H1 (cell line): Measurements from ENCODE around the gene HMHB1. TPM values are rescaled to one million over a fixed set of nuclear protein-coding genes. Genes with fewer than 3 reads are reported as not detected.

Source experiments
- CTCF ChIA-PET: fragments of 300-600 bp; sonication (Branson Sonifier 250); formaldehyde crosslinking; loops from one replicate; lab custom pipeline; 2021; ENCODE audit not compliant: partially characterized antibody; lab: Charles Lee
- POLR2A ChIA-PET: fragments of 300-600 bp; sonication (Branson Sonifier 250); formaldehyde crosslinking; loops from one replicate; lab custom pipeline; 2021; ENCODE audit warnings: inconsistent platforms; ENCODE audit not compliant: partially characterized antibody; lab: Charles Lee
- DNase-seq, 2 experiments: peaks; one replicate each; pipeline versions ENCODE4 v3.0.0 to v3.0.0-alpha.2; 2010 to 2022; ENCODE audit warnings: low spot score in 2 of 2, low read depth in 1 of 2, mixed read lengths in 1 of 2
- FAIRE-seq: peaks from 2 replicates; lab custom pipeline; 2011; peaks lifted over from hg19 to GRCh38; lab: Jason Lieb, UNC
- H2AFZ ChIP-seq: 2 replicates; pipeline ENCODE4 v1.8.1; 2012; ENCODE audit warnings: low read length, inconsistent platforms
- H2AK5ac ChIP-seq: 2 replicates; pipeline ENCODE4 v1.6.1; 2013; ENCODE audit warnings: low read depth, low read length
- H2BK120ac ChIP-seq: replicated peaks from 2 replicates; pipeline ENCODE3; 2013; ENCODE audit warnings: low read depth, low read length, inconsistent platforms
- H2BK12ac ChIP-seq: 2 replicates; pipeline ENCODE4 v1.6.1; 2013; ENCODE audit warnings: low read depth, low read length
- H2BK15ac ChIP-seq: 2 replicates; pipeline ENCODE4 v1.6.1; 2013; ENCODE audit warnings: low read length
- H2BK20ac ChIP-seq: 2 replicates; pipeline ENCODE4 v1.6.1; 2013; ENCODE audit warnings: low read length
- H2BK5ac ChIP-seq: 2 replicates; pipeline ENCODE4 v1.6.1; 2013; ENCODE audit warnings: low read depth, low read length
- H3K14ac ChIP-seq: 2 replicates; pipeline ENCODE4 v1.6.1; 2013; ENCODE audit warnings: inconsistent platforms; ENCODE audit not compliant: insufficient read length
- H3K18ac ChIP-seq: 2 replicates; pipeline ENCODE4 v1.6.1; 2013; ENCODE audit warnings: low read length; ENCODE audit errors: extremely low read depth
- H3K23ac ChIP-seq: 2 replicates; pipeline ENCODE4 v1.6.1; 2013; ENCODE audit warnings: inconsistent platforms; ENCODE audit not compliant: insufficient read length
- H3K23me2 ChIP-seq: 2 replicates; pipeline ENCODE4 v1.6.1; 2013; ENCODE audit warnings: low read depth, low read length
- H3K27ac ChIP-seq: 2 replicates; pipeline ENCODE4 v1.6.1; 2011; ENCODE audit warnings: low read depth, low read length, inconsistent platforms
- H3K27me3 ChIP-seq, 4 experiments: replicated peaks in 1 of 4; 1 replicate in 1 of 4; 2 replicates in 3 of 4; pipeline versions ENCODE4 v1.6.1 to v1.8.1; 2011 to 2013; ENCODE audit warnings: low read length in 3 of 4, mild to moderate bottlenecking in 3 of 4, inconsistent platforms in 2 of 4, mixed read lengths in 2 of 4, moderate library complexity in 1 of 4; ENCODE audit not compliant: control insufficient read depth in 3 of 4, insufficient read depth in 3 of 4; ENCODE audit errors: extremely low read depth in 1 of 4
- H3K36me3 ChIP-seq, 4 experiments: 2 replicates each; pipeline versions ENCODE4 v1.6.1 to v1.8.1; 2011 to 2013; ENCODE audit warnings: mild to moderate bottlenecking in 4 of 4, low read length in 3 of 4, moderate library complexity in 2 of 4, control low read depth in 1 of 4, inconsistent platforms in 1 of 4; ENCODE audit not compliant: insufficient read depth in 4 of 4, control insufficient read depth in 2 of 4
- H3K4ac ChIP-seq: replicated peaks from 2 replicates; pipeline ENCODE3; 2013; ENCODE audit warnings: low read length, low read depth, mixed read lengths, inconsistent platforms; ENCODE audit not compliant: insufficient read length
- H3K4me1 ChIP-seq, 4 experiments: replicated peaks in 1 of 4; 1 replicate in 1 of 4; 2 replicates in 3 of 4; pipeline versions ENCODE4 v1.6.1 to v1.8.1; 2011 to 2013; ENCODE audit warnings: low read length in 3 of 4, inconsistent platforms in 2 of 4, mixed read lengths in 1 of 4; ENCODE audit not compliant: insufficient read depth in 4 of 4, control insufficient read depth in 3 of 4
- H3K4me2 ChIP-seq, 2 experiments: 2 replicates each; pipeline versions ENCODE4 v1.6.1 to v1.8.1; 2011 to 2013; ENCODE audit warnings: low read depth in 2 of 2, low read length in 2 of 2, control low read depth in 1 of 2, inconsistent platforms in 1 of 2, mild to moderate bottlenecking in 1 of 2; ENCODE audit not compliant: insufficient read depth in 1 of 2
- H3K4me3 ChIP-seq, 4 experiments: fragments of 200-600, 300-600 bp in 1 of 4; sonication (generic), shearing (Covaris generic), sonication (Bioruptor Twin) in 1 of 4; 2 replicates each; pipeline versions ENCODE4 v1.5.1 to v1.8.1; 2011 to 2016; ENCODE audit warnings: low read length in 4 of 4, low read depth in 3 of 4, control low read depth in 2 of 4, inconsistent platforms in 2 of 4, mild to moderate bottlenecking in 2 of 4, mixed read lengths in 1 of 4, moderate library complexity in 1 of 4; ENCODE audit not compliant: insufficient read depth in 2 of 4; ENCODE audit errors: extremely low read depth in 1 of 4
- H3K56ac ChIP-seq: replicated peaks from 2 replicates; pipeline ENCODE3; 2013; ENCODE audit warnings: low read depth, mild to moderate bottlenecking, mixed read lengths, low read length, inconsistent platforms; ENCODE audit not compliant: insufficient read length
- H3K79me1 ChIP-seq: 2 replicates; pipeline ENCODE4 v1.6.1; 2013; ENCODE audit warnings: low read depth, low read length, control low read depth
- H3K79me2 ChIP-seq, 2 experiments: 2 replicates each; pipeline versions ENCODE4 v1.6.1 to v1.8.1; 2012 to 2013; ENCODE audit warnings: low read length in 2 of 2, mild to moderate bottlenecking in 2 of 2, inconsistent platforms in 1 of 2; ENCODE audit not compliant: insufficient read depth in 2 of 2, control insufficient read depth in 1 of 2
- H3K9ac ChIP-seq, 4 experiments: replicated peaks in 1 of 4; 1 replicate in 1 of 4; 2 replicates in 3 of 4; pipeline versions ENCODE4 v1.6.1 to v1.8.1; 2011 to 2013; ENCODE audit warnings: low read depth in 3 of 4, low read length in 3 of 4, control low read depth in 2 of 4, mild to moderate bottlenecking in 2 of 4, moderate library complexity in 2 of 4, inconsistent platforms in 1 of 4; ENCODE audit errors: extremely low read depth in 1 of 4
- H3K9me3 ChIP-seq, 2 experiments: 2 replicates each; pipeline versions ENCODE4 v1.6.1 to v1.8.1; 2012 to 2013; ENCODE audit warnings: mild to moderate bottlenecking in 2 of 2, moderate library complexity in 2 of 2, control low read depth in 1 of 2, inconsistent platforms in 1 of 2, low read depth in 1 of 2, low read length in 1 of 2, mixed read lengths in 1 of 2; ENCODE audit not compliant: insufficient read depth in 2 of 2
- H4K20me1 ChIP-seq, 2 experiments: replicated peaks in 1 of 2; 2 replicates each; pipeline versions ENCODE3 to v1.8.1; 2011 to 2013; ENCODE audit warnings: inconsistent platforms in 2 of 2, low read length in 2 of 2, mild to moderate bottlenecking in 1 of 2; ENCODE audit not compliant: insufficient read depth in 2 of 2, control insufficient read depth in 1 of 2
- H4K5ac ChIP-seq: 2 replicates; pipeline ENCODE4 v1.6.1; 2013; ENCODE audit warnings: low read length, low read depth, mixed read lengths, inconsistent platforms; ENCODE audit not compliant: insufficient read length
- H4K8ac ChIP-seq: 2 replicates; pipeline ENCODE4 v1.8.0; 2013; ENCODE audit warnings: mild to moderate bottlenecking, moderate library complexity, low read length, inconsistent platforms; ENCODE audit not compliant: insufficient read depth; ENCODE audit errors: extremely low read depth
- H4K91ac ChIP-seq: replicated peaks from 2 replicates; pipeline ENCODE3; 2013; ENCODE audit warnings: low read length, mixed read lengths, inconsistent platforms; ENCODE audit not compliant: insufficient read length
- CBX5 ChIP-seq: fragments of 300-800, 300-1000 bp; sonication (generic); IDR thresholded peaks from 2 replicates; pipeline ENCODE4 v1.7.1; 2016; ENCODE audit warnings: antibody characterized with exemption, low read length, low read depth
- FOSL1 ChIP-seq: IDR thresholded peaks from 2 replicates; pipeline ENCODE4 v1.6.1; 2011; ENCODE audit warnings: mild to moderate bottlenecking, low read depth, low read length, moderate library complexity; ENCODE audit not compliant: insufficient read depth
- GABPA ChIP-seq: IDR thresholded peaks from 2 replicates; pipeline ENCODE4 v1.6.1; 2011; ENCODE audit warnings: mild to moderate bottlenecking, low read length, moderate library complexity, borderline replicate concordance; ENCODE audit not compliant: insufficient read depth
- GTF2F1 ChIP-seq: IDR thresholded peaks from 2 replicates; pipeline ENCODE4 v1.6.1; 2012; ENCODE audit warnings: low read depth, low read length, improper control_type of control experiment, borderline replicate concordance
- HDAC2 ChIP-seq, 2 experiments: fragments of 300-600 bp in 1 of 2; sonication (generic) in 1 of 2; IDR thresholded peaks; 2 replicates each; pipeline ENCODE4 v1.6.1; 2011 to 2012; ENCODE audit warnings: low read depth in 2 of 2, low read length in 2 of 2, mild to moderate bottlenecking in 2 of 2, moderate library complexity in 2 of 2, borderline replicate concordance in 1 of 2, inconsistent platforms in 1 of 2
- JUN ChIP-seq: IDR thresholded peaks from 2 replicates; pipeline ENCODE4 v1.6.1; 2011; ENCODE audit warnings: low read depth, mild to moderate bottlenecking, improper control_type of control experiment, low read length
- KDM4A ChIP-seq: IDR thresholded peaks from one replicate; pipeline ENCODE4 v1.7.1; 2012; ENCODE audit warnings: low read depth, mild to moderate bottlenecking, moderate library complexity, low read length, inconsistent platforms; ENCODE audit not compliant: severe bottlenecking
- KDM5A ChIP-seq: fragments of 200-600 bp; IDR thresholded peaks from 2 replicates; pipeline ENCODE4 v1.7.1; 2012; ENCODE audit warnings: mild to moderate bottlenecking, low read length, inconsistent platforms, mixed read lengths
- NRF1 ChIP-seq: IDR thresholded peaks from 2 replicates; pipeline ENCODE4 v1.6.1; 2011; ENCODE audit warnings: mild to moderate bottlenecking, low read depth, low read length, improper control_type of control experiment
- RBBP5 ChIP-seq: IDR thresholded peaks from 2 replicates; pipeline ENCODE4 v1.7.1; 2012; ENCODE audit warnings: low read depth, mild to moderate bottlenecking, inconsistent platforms, low read length, moderate library complexity, borderline replicate concordance
- SAP30 ChIP-seq: fragments of 300-600 bp; sonication (generic); IDR thresholded peaks from 2 replicates; pipeline ENCODE4 v1.7.1; 2012; ENCODE audit warnings: low read length, moderate library complexity, mild to moderate bottlenecking, inconsistent platforms; ENCODE audit not compliant: insufficient read depth, insufficient replicate concordance
- SIN3A ChIP-seq, 2 experiments: IDR thresholded peaks in 1 of 2; conservative IDR thresholded peaks in 1 of 2; 2 replicates each; pipeline ENCODE4 v1.6.1; 2011 to 2012; ENCODE audit warnings: low read length in 2 of 2, improper control_type of control experiment in 1 of 2, low read depth in 1 of 2, mild to moderate bottlenecking in 1 of 2
- SP2 ChIP-seq: IDR thresholded peaks from 2 replicates; pipeline ENCODE4 v1.6.1; 2012; ENCODE audit warnings: mild to moderate bottlenecking, low read length, inconsistent platforms
- TAF1 ChIP-seq: IDR thresholded peaks from 2 replicates; pipeline ENCODE4 v1.6.1; 2011; ENCODE audit warnings: mild to moderate bottlenecking, low read depth, low read length
- WGBS, 2 experiments: shearing (Covaris generic) in 1 of 2; methylation state at CpG; one replicate each; pipeline versions ENCODE4 v1.1.6 to v1.1.7; 2013 to 2015; ENCODE audit warnings: low lambda C conversion rate in 2 of 2, mixed read lengths in 2 of 2, inconsistent platforms in 1 of 2, low coverage in 1 of 2, missing lambda C conversion rate in 1 of 2; ENCODE audit not compliant: insufficient replicate concordance in 2 of 2, insufficient coverage in 1 of 2, insufficient read length in 1 of 2; ENCODE audit errors: extremely low coverage in 1 of 2, missing lambda C conversion rate in 1 of 2; 5-methylcytosine and 5-hydroxymethylcytosine counted together
- polyA plus RNA-seq, 7 experiments: library from polyadenylated mRNA; depleted of rRNA in 3 of 7; stranded (reverse) in 5 of 7; unstranded in 2 of 7; fragments of >200 nt in 5 of 7; fragments of 200-250 nt in 2 of 7; gene quantifications; 1 replicate in 5 of 7; 2 replicates in 1 of 7; 4 replicates in 1 of 7; pipeline versions ENCODE4 v1.2.1 to v1.2.3, GENCODE V29; 2011 to 2013; ENCODE audit warnings: missing spikeins in 2 of 7, mixed read lengths in 2 of 7
- total RNA-seq: library from RNA; stranded (reverse); fragmentation: NEBNext Ultra II Directional; extraction: Animal tissue kit (Norgen Biotek cat#: 25700); gene quantifications from 2 replicates; pipeline ENCODE4 v1.2.1, GENCODE V29; 2021

Gene HMHB1
- total and polyA plus RNA-seq, 2 of the 8 experiments (the other 6 are each of a cell fraction or from before 2014, with no cell fraction given): not detected

- CTCF ChIA-PET: interaction anchor here (1.4 kb wide), 1 partner anchor 9 kb away, joined by 3 read pairs; no protein-coding TSS in a partner anchor
- no peaks in the 10 kb centered on the region for H3K9me3 ChIP-seq
- TF ChIP-seq RBBP5: no peak
- no peak for TF ChIP-seq SIN3A (conservative IDR thresholded peaks at IDR 0.05 in 1 of 2, IDR thresholded peaks at IDR 0.05 in 1 of 2; ENCODE audit: low read depth in 1 of 2, low read length in 2 of 2)
- TF ChIP-seq CBX5: no peak
- TF ChIP-seq HDAC2 (IDR thresholded peaks at IDR 0.05; ENCODE audit: borderline replicate concordance in 1 of 2, low read depth in 2 of 2, low read length in 2 of 2): no peak
- TF ChIP-seq TAF1: no peak
- TF ChIP-seq GABPA: no peak
- no peak for TF ChIP-seq GTF2F1
- no peak for TF ChIP-seq JUN
- no peak for TF ChIP-seq SAP30
- TF ChIP-seq FOSL1: no peak
- TF ChIP-seq KDM5A: no peak
- no peak for TF ChIP-seq KDM4A
- TF ChIP-seq SP2: no peak
- no peak for TF ChIP-seq NRF1
These were observed 15.8 kb upstream of the HMHB1 start for GRCh38 chr5:143796125-143796524.

More at GRCh38 chr5:143796125-143796524, 15.8 kb upstream of the HMHB1 start:
- Histone ChIP-seq H2AFZ (peak overlapping the region; percentile 40; the same call in 1 of the 2 replicates), H2BK5ac (no peak overlapping the region), H4K20me1 (no peaks in the 10 kb centered on the region), H2AK5ac (no peak overlapping the region), H3K18ac (no peak overlapping the region), H3K27me3 (no peaks in the 10 kb centered on the region), H2BK12ac (no peak overlapping the region), H3K56ac (no peak overlapping the region), H3K14ac (no peak overlapping the region), H3K27ac (no peak overlapping the region), H4K91ac (no peak overlapping the region), H4K8ac (no peak overlapping the region), H4K5ac (no peak overlapping the region), H3K36me3 (no peaks in the 10 kb centered on the region), H2BK20ac (no peak overlapping the region), H3K9ac (no peak overlapping the region), H3K4me3 (no peak overlapping the region), H3K4me2 (no peak overlapping the region), H2BK120ac (no peak overlapping the region), H3K79me2 (no peaks in the 10 kb centered on the region), H3K23me2 (no peaks in the 10 kb centered on the region), H3K23ac (no peak overlapping the region), H2BK15ac (no peak overlapping the region), H3K4ac (no peak overlapping the region), H3K4me1 (peaks cover 0 to 6% (median 1%) of the 10 kb centered on the region in 4 experiments; a peak in 2 of 7 replicates), H3K79me1 (no peaks in the 10 kb centered on the region)
- 91% methylated on average over 4 of the region's 4 CpGs; no CpG with 5 or more reads in 1 of the 2 experiments for WGBS, 2 experiments
- FAIRE-seq (no peak), DNase-seq (no peak)
- POLR2A ChIA-PET: no interaction called here
